HepG2 (cell line): Measurements from ENCODE around the gene TNRC18. TPM values are rescaled to one million over a fixed set of nuclear protein-coding genes. Genes with fewer than 3 reads are reported as not detected.

Source experiments
- DNMT3B ChIP-seq: conservative IDR thresholded peaks from 2 replicates; pipeline ENCODE4 v1.6.1; 2016; ENCODE audit warnings: missing biosample characterization, control low read depth
- DRAP1 ChIP-seq: IDR thresholded peaks from 2 replicates; pipeline ENCODE4 v1.6.1; 2016; ENCODE audit warnings: missing genetic modification reagents, missing compliant biosample characterization
- HHEX ChIP-seq: IDR thresholded peaks from 2 replicates; pipeline ENCODE4 v1.6.1; 2016; ENCODE audit warnings: control low read depth
- HMG20A ChIP-seq: IDR thresholded peaks from 2 replicates; pipeline ENCODE4 v1.6.1; 2016; ENCODE audit warnings: borderline replicate concordance
- HMGXB4 ChIP-seq, 2 experiments: sonication (generic) in 1 of 2; formaldehyde crosslinking in 1 of 2; IDR thresholded peaks; 2 replicates each; pipeline versions ENCODE4 v1.4.0 to v1.6.1; 2018 to 2020; ENCODE audit warnings: missing genetic modification reagents in 2 of 2, borderline replicate concordance in 1 of 2, low read depth in 1 of 2, mild to moderate bottlenecking in 1 of 2, missing biosample characterization in 1 of 2
- IKZF4 ChIP-seq: sonication (generic); formaldehyde crosslinking; IDR thresholded peaks from 2 replicates; pipeline ENCODE4 v1.5.1; 2020; ENCODE audit warnings: borderline replicate concordance, mild to moderate bottlenecking, low read depth, missing genetic modification reagents; ENCODE audit errors: not compliant biosample characterization
- MED1 ChIP-seq: sonication (generic); formaldehyde crosslinking; IDR thresholded peaks from 2 replicates; pipeline ENCODE4 v1.4.0; 2020; ENCODE audit warnings: missing genetic modification reagents
- NR3C1 ChIP-seq: sonication (generic); formaldehyde crosslinking; IDR thresholded peaks from 2 replicates; pipeline ENCODE4 v1.4.0; 2020; ENCODE audit warnings: missing genetic modification reagents
- POLR2AphosphoS5 ChIP-seq: IDR thresholded peaks from 2 replicates; pipeline ENCODE4 v1.6.1; 2012; ENCODE audit warnings: low read depth, low read length
- SOX13 ChIP-seq, 3 experiments: fragments of 450-650 bp in 1 of 3; sonication (generic) in 1 of 3; formaldehyde crosslinking in 1 of 3; IDR thresholded peaks in 2 of 3; conservative IDR thresholded peaks in 1 of 3; 2 replicates each; pipeline versions ENCODE4 v1.5.0 to v1.6.1; 2016 to 2020; ENCODE audit warnings: antibody characterized with exemption in 1 of 3, mild to moderate bottlenecking in 1 of 3, missing compliant biosample characterization in 1 of 3, missing genetic modification reagents in 1 of 3, moderate library complexity in 1 of 3
- SPEN ChIP-seq: sonication (generic); formaldehyde crosslinking; IDR thresholded peaks from 2 replicates; pipeline ENCODE4 v1.5.1; 2020; ENCODE audit warnings: low read depth, mild to moderate bottlenecking, missing genetic modification reagents
- TIGD3 ChIP-seq: sonication (generic); formaldehyde crosslinking; IDR thresholded peaks from 2 replicates; pipeline ENCODE4 v1.5.1; 2020; ENCODE audit warnings: mild to moderate bottlenecking, missing genetic modification reagents, borderline replicate concordance
- ZNF362 ChIP-seq: sonication (generic); formaldehyde crosslinking; IDR thresholded peaks from 2 replicates; pipeline ENCODE4 v1.4.0; 2020; ENCODE audit warnings: missing genetic modification reagents, mild to moderate bottlenecking, borderline replicate concordance
- ZNF720 ChIP-seq: sonication (generic); formaldehyde crosslinking; IDR thresholded peaks from 2 replicates; pipeline ENCODE4 v1.4.0; 2020; ENCODE audit warnings: missing genetic modification reagents
- ZNF749 ChIP-seq: sonication (generic); formaldehyde crosslinking; IDR thresholded peaks from 2 replicates; pipeline ENCODE4 v1.8.0; 2022; ENCODE audit warnings: mild to moderate bottlenecking, missing genetic modification reagents, moderate library complexity, borderline replicate concordance
- polyA plus RNA-seq, 8 experiments: library from polyadenylated mRNA; depleted of rRNA in 3 of 8; stranded (reverse) in 7 of 8; unstranded in 1 of 8; fragments of >200 nt; fragmentation: Illumina TruSeq in 4 of 8; extraction: Trizol in 4 of 8; gene quantifications; 2 replicates each; pipeline versions ENCODE4 v1.2.1 to v1.2.3, GENCODE V29; 2011 to 2016; ENCODE audit warnings: low read depth in 4 of 8, missing spikeins in 1 of 8, mixed read lengths in 1 of 8; ENCODE audit not compliant: insufficient read depth in 1 of 8
- total RNA-seq, 5 experiments: library from RNA; depleted of rRNA; stranded (reverse); fragments of >200 nt; fragmentation: Illumina TruSeq; extraction: Trizol; gene quantifications; 2 replicates each; pipeline ENCODE4 v1.2.3, GENCODE V29; 2016; ENCODE audit warnings: low read depth in 1 of 5
- TF ChIP-seq, protein P1 (sequence below): sonication (generic); formaldehyde crosslinking; conservative IDR thresholded peaks from 2 replicates; pipeline ENCODE4 v1.4.0; 2020; ENCODE audit warnings: mild to moderate bottlenecking, missing genetic modification reagents, moderate library complexity
- TF ChIP-seq, protein P2 (sequence below): IDR thresholded peaks from 2 replicates; pipeline ENCODE4 v1.6.1; 2016; ENCODE audit warnings: missing compliant biosample characterization, missing genetic modification reagents, borderline replicate concordance

The TNRC18 gene
- total and polyA plus RNA-seq, 2 of the 13 experiments (the other 11 are each of a cell fraction or from before 2014, with no cell fraction given): 11.7 to 17.4 TPM

DNA sequence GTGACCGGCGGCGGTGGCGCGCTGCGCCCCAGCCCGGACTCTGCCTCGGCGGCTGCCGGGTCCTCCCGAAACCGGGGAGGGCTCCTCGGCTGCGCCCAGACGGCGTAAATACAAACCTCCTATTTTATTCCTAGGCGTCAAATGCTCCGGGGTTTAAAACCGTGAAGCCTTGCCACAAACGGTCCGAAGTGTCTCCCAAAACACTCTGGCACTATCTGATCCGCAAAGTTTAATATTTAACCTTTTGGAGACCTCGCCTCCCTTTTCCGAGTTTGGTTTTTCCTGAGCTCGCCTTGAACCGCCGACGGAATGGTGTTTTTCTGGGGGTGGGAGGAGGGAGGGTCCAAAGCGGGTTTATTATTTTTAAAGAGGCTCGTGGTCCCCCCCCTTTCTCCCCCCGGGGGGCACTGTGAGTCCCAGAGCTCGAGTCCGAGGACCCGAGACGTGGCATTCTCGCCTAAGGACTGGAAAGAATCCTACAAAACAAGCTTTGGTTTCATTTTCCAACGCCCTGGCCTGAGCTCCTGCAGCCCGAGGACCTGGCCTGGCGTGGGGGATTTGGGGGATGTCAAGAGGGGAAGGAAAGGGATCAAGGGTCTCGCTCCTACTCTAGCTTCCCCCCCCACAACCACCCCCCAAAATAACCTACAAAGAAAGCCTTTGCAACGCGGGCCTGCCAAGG is 1.8 kb downstream of the TNRC18 start (continued):
- TF ChIP-seq, protein P1, sequence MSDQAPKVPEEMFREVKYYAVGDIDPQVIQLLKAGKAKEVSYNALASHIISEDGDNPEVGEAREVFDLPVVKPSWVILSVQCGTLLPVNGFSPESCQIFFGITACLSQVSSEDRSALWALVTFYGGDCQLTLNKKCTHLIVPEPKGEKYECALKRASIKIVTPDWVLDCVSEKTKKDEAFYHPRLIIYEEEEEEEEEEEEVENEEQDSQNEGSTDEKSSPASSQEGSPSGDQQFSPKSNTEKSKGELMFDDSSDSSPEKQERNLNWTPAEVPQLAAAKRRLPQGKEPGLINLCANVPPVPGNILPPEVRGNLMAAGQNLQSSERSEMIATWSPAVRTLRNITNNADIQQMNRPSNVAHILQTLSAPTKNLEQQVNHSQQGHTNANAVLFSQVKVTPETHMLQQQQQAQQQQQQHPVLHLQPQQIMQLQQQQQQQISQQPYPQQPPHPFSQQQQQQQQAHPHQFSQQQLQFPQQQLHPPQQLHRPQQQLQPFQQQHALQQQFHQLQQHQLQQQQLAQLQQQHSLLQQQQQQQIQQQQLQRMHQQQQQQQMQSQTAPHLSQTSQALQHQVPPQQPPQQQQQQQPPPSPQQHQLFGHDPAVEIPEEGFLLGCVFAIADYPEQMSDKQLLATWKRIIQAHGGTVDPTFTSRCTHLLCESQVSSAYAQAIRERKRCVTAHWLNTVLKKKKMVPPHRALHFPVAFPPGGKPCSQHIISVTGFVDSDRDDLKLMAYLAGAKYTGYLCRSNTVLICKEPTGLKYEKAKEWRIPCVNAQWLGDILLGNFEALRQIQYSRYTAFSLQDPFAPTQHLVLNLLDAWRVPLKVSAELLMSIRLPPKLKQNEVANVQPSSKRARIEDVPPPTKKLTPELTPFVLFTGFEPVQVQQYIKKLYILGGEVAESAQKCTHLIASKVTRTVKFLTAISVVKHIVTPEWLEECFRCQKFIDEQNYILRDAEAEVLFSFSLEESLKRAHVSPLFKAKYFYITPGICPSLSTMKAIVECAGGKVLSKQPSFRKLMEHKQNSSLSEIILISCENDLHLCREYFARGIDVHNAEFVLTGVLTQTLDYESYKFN (CRISPR knock-in tag): peak; percentile 68
- TF ChIP-seq SPEN (CRISPR knock-in tag): no peak; the same call in 1 of the 2 replicates
- TF ChIP-seq HMGXB4 (CRISPR knock-in tag; IDR thresholded peaks at IDR 0.05; ENCODE audit: borderline replicate concordance in 1 of 2, low read depth in 1 of 2): peak; percentile 24 to 32; a peak in 1 of 4 replicates
- TF ChIP-seq, protein P2, sequence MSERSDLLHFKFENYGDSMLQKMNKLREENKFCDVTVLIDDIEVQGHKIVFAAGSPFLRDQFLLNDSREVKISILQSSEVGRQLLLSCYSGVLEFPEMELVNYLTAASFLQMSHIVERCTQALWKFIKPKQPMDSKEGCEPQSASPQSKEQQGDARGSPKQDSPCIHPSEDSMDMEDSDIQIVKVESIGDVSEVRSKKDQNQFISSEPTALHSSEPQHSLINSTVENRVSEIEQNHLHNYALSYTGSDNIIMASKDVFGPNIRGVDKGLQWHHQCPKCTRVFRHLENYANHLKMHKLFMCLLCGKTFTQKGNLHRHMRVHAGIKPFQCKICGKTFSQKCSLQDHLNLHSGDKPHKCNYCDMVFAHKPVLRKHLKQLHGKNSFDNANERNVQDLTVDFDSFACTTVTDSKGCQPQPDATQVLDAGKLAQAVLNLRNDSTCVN (CRISPR knock-in tag): no peak
- TF ChIP-seq HHEX: no peak
- TF ChIP-seq POLR2AphosphoS5: peak; percentile 77
- peak; percentile 70; the same call in 1 of the 2 replicates for TF ChIP-seq ZNF362 (CRISPR knock-in tag)
- no peak for TF ChIP-seq NR3C1 (CRISPR knock-in tag)
- TF ChIP-seq DRAP1: peak; percentile 65
- peak; percentile 57; the same call in 1 of the 2 replicates for TF ChIP-seq SOX13 (IDR thresholded peaks at IDR 0.05)
- TF ChIP-seq SOX13 (CRISPR knock-in tag; conservative IDR thresholded peaks at IDR 0.05 in 1 of 2, IDR thresholded peaks at IDR 0.05 in 1 of 2): peak in 1 of 2 experiments; percentile 80; a peak in 2 of 4 replicates
- 0 out of 2 replicates have a peak, but pooled peaks have one; percentile 56 for TF ChIP-seq DNMT3B
- peak; percentile 67 for TF ChIP-seq MED1
- no peak for TF ChIP-seq ZNF749 (CRISPR knock-in tag)
- no peak for TF ChIP-seq ZNF720 (CRISPR knock-in tag)
- no peak for TF ChIP-seq HMG20A (CRISPR knock-in tag)
- TF ChIP-seq IKZF4 (CRISPR knock-in tag): no peak
- TF ChIP-seq TIGD3 (CRISPR knock-in tag): no peak
